ENCODE data around the gene PFDN6.
A peak's percentile ranks its signal among the peaks of the same experiment; 100 is the strongest.

PFDN6 gene

GRCh38 chr6:33247977-33248642, 41.3 kb upstream of the PFDN6 start:
- peak; percentile 72 for ATAC-seq
- TF ChIP-seq ZC3H10 (CRISPR knock-in tag; IDR thresholded peaks at IDR 0.05) (no peak), TOX (CRISPR knock-in tag; IDR thresholded peaks at IDR 0.05; ENCODE audit: borderline replicate concordance) (no peak), ZFP30 (CRISPR knock-in tag; IDR thresholded peaks at IDR 0.05) (no peak), SNAI2 (CRISPR knock-in tag; IDR thresholded peaks at IDR 0.05) (no peak), ARNTL (CRISPR knock-in tag; IDR thresholded peaks at IDR 0.05; ENCODE audit: borderline replicate concordance, low read depth) (no peak), ISL1 (CRISPR knock-in tag; IDR thresholded peaks at IDR 0.05) (no peak), POU6F1 (CRISPR knock-in tag; IDR thresholded peaks at IDR 0.05; ENCODE audit: borderline replicate concordance, low read depth) (no peak), BACH2 (CRISPR knock-in tag; IDR thresholded peaks at IDR 0.05; ENCODE audit: borderline replicate concordance) (no peak), TCF4 (CRISPR knock-in tag; IDR thresholded peaks at IDR 0.05; ENCODE audit: borderline replicate concordance) (no peak), PATZ1 (CRISPR knock-in tag; IDR thresholded peaks at IDR 0.05; ENCODE audit: borderline replicate concordance) (no peak), ZFP3 (CRISPR knock-in tag; IDR thresholded peaks at IDR 0.05) (no peak), PPARA (CRISPR knock-in tag; IDR thresholded peaks at IDR 0.05; ENCODE audit: borderline replicate concordance) (no peak)

- ATAC-seq: peak; percentile 25
- TF ChIP-seq OSR1 (CRISPR knock-in tag; IDR thresholded peaks at IDR 0.05): no peak
- TF ChIP-seq ISL1 (CRISPR knock-in tag; IDR thresholded peaks at IDR 0.05): no peak
- TF ChIP-seq ZFP3 (CRISPR knock-in tag; IDR thresholded peaks at IDR 0.05): no peak
- TF ChIP-seq ARNTL (CRISPR knock-in tag; IDR thresholded peaks at IDR 0.05; ENCODE audit: borderline replicate concordance, low read depth): no peak
- TF ChIP-seq POU6F1 (CRISPR knock-in tag; IDR thresholded peaks at IDR 0.05; ENCODE audit: borderline replicate concordance, low read depth): no peak
- no peak for TF ChIP-seq ZNF8 (CRISPR knock-in tag; IDR thresholded peaks at IDR 0.05)
- no peak for TF ChIP-seq SNAI2 (CRISPR knock-in tag; IDR thresholded peaks at IDR 0.05)
- TF ChIP-seq TSHZ2 (CRISPR knock-in tag; IDR thresholded peaks at IDR 0.05): no peak
- no peak for TF ChIP-seq RARB (CRISPR knock-in tag; IDR thresholded peaks at IDR 0.05)
- TF ChIP-seq TCF4 (CRISPR knock-in tag; IDR thresholded peaks at IDR 0.05; ENCODE audit: borderline replicate concordance): no peak
- TF ChIP-seq ESRRG (CRISPR knock-in tag; IDR thresholded peaks at IDR 0.05): no peak
- TF ChIP-seq ZFP30 (CRISPR knock-in tag; IDR thresholded peaks at IDR 0.05): no peak
- TF ChIP-seq PATZ1 (CRISPR knock-in tag; IDR thresholded peaks at IDR 0.05; ENCODE audit: borderline replicate concordance): no peak
- TF ChIP-seq ZC3H10 (CRISPR knock-in tag; IDR thresholded peaks at IDR 0.05): no peak
- TF ChIP-seq BACH2 (CRISPR knock-in tag; IDR thresholded peaks at IDR 0.05; ENCODE audit: borderline replicate concordance): no peak
- TF ChIP-seq ZNF565 (CRISPR knock-in tag; conservative IDR thresholded peaks at IDR 0.05; ENCODE audit: low read depth): no peak
Observed at GRCh38 chr6:33248643-33248931, 40.8 kb upstream of the PFDN6 start.
